HepG2 (cell line): ENCODE measurements around the gene NENF.

ENCODE experiments used
- ARID2 ChIP-seq: sonication (generic); formaldehyde crosslinking; IDR thresholded peaks from 2 replicates; pipeline ENCODE4 v1.8.1; 2022; ENCODE audit warnings: mild to moderate bottlenecking, missing genetic modification reagents, borderline replicate concordance
- ELF1 ChIP-seq: sonication (generic); formaldehyde crosslinking; IDR thresholded peaks from 2 replicates; pipeline ENCODE4 v1.4.0; 2020; ENCODE audit warnings: missing genetic modification reagents
- FLYWCH1 ChIP-seq: sonication (generic); formaldehyde crosslinking; IDR thresholded peaks from 2 replicates; pipeline ENCODE4 v1.8.1; 2023; ENCODE audit warnings: mild to moderate bottlenecking, missing genetic modification reagents
- POLR2A ChIP-seq, 2 experiments: IDR thresholded peaks; 2 replicates each; pipeline ENCODE4 v1.6.1; 2011; ENCODE audit warnings: low read depth in 2 of 2, low read length in 2 of 2, mild to moderate bottlenecking in 1 of 2, moderate library complexity in 1 of 2; ENCODE audit not compliant: insufficient read depth in 1 of 2
- ZC3H4 ChIP-seq: sonication (generic); formaldehyde crosslinking; IDR thresholded peaks from 2 replicates; pipeline ENCODE4 v1.4.0; 2020; ENCODE audit warnings: missing genetic modification reagents, borderline replicate concordance
- ZFP90 ChIP-seq: sonication (generic); formaldehyde crosslinking; IDR thresholded peaks from 2 replicates; pipeline ENCODE4 v1.8.0; 2022; ENCODE audit warnings: missing genetic modification reagents, mild to moderate bottlenecking, inconsistent platforms, borderline replicate concordance
- ZNF3 ChIP-seq: IDR thresholded peaks from 2 replicates; pipeline ENCODE4 v1.7.0; 2017; ENCODE audit warnings: inconsistent platforms
- TF ChIP-seq, protein P1 (sequence below): IDR thresholded peaks from 2 replicates; pipeline ENCODE4 v1.6.1; 2016; ENCODE audit warnings: missing compliant biosample characterization, missing genetic modification reagents, borderline replicate concordance

DNA sequence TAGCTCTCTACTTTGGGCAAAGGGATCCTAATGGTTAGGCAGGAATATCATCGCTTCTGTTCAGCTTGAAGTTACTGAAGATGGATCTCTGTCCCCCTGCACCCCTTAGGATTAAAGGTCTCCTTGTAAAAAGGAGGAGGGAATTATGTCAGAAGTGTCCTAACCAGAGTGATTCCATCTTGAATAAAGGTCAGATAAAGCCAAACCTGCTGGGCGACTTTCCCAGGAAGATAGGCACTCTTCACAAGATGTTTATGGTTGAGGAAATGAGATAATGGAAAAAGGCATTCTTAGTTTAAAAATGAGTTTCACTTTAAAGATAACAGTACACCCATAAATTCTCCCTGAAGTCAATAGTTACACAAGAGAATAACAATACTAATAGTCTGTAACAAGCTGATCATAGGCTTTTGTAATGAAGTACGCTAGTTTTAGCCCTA, 1.7 kb upstream of the NENF start:
- TF ChIP-seq POLR2A (IDR thresholded peaks at IDR 0.05; ENCODE audit: insufficient read depth in 1 of 2, low read depth in 2 of 2, low read length in 2 of 2), result no peak
- no peak for TF ChIP-seq ARID2 (CRISPR knock-in tag)
- TF ChIP-seq, protein P1, sequence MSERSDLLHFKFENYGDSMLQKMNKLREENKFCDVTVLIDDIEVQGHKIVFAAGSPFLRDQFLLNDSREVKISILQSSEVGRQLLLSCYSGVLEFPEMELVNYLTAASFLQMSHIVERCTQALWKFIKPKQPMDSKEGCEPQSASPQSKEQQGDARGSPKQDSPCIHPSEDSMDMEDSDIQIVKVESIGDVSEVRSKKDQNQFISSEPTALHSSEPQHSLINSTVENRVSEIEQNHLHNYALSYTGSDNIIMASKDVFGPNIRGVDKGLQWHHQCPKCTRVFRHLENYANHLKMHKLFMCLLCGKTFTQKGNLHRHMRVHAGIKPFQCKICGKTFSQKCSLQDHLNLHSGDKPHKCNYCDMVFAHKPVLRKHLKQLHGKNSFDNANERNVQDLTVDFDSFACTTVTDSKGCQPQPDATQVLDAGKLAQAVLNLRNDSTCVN (CRISPR knock-in tag), result no peak
- no peak for TF ChIP-seq ZC3H4 (CRISPR knock-in tag)
- TF ChIP-seq ZNF3, result no peak
- no peak for TF ChIP-seq FLYWCH1 (CRISPR knock-in tag)
- no peak for TF ChIP-seq ELF1 (CRISPR knock-in tag)
- no peak for TF ChIP-seq ZFP90 (CRISPR knock-in tag)
